ENCODE data around the gene VPS35. TPM values are rescaled to one million over a fixed set of nuclear protein-coding genes. Genes with fewer than 3 reads are reported as not detected.

Gene VPS35
- total RNA-seq, 1 donor = 159 TPM

DNA sequence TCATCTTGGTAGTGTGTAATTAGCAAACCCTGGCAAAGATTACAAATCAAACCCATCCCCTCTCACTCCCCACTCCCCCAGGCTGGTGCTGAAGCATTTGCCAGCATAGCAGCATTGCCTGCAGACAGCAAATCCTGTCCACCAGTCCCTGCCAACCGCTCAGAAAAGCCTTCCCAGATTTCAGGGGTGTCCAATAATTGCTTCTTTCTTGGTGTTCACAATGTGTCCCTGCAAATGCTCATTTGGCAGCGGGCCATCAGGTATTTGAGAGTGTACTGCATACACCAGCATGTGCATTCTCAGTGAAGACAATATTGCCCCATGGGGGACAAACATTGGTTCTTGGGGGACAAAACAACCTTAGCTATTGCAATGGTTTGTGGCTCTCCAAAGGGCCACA lies 28.7 kb upstream of the VPS35 start:
- Histone ChIP-seq H2AFZ (ENCODE audit: low read length) (no peak overlapping the region), H3K4me2 (ENCODE audit: insufficient read depth, low read length) (no peak overlapping the region), H3K4me3 (ENCODE audit: insufficient read depth, low read length) (no peak overlapping the region), H3K36me3 (ENCODE audit: insufficient read depth, low read length) (no peaks in the 10 kb centered on the region), H3K27me3 (ENCODE audit: insufficient read depth, low read length) (peaks cover 3% of the 10 kb centered on the region), H4K20me1 (ENCODE audit: insufficient read depth, low read length) (no peaks in the 10 kb centered on the region), H3K9me3 (ENCODE audit: low read depth, low read length) (no peaks in the 10 kb centered on the region), H3K27ac (ENCODE audit: low read depth, low read length) (no peak overlapping the region), H3K4me1 (ENCODE audit: insufficient read depth, low read length) (no peaks in the 10 kb centered on the region), H3K79me2 (ENCODE audit: insufficient read depth, low read length) (no peaks in the 10 kb centered on the region)
- TF ChIP-seq, protein P1, sequence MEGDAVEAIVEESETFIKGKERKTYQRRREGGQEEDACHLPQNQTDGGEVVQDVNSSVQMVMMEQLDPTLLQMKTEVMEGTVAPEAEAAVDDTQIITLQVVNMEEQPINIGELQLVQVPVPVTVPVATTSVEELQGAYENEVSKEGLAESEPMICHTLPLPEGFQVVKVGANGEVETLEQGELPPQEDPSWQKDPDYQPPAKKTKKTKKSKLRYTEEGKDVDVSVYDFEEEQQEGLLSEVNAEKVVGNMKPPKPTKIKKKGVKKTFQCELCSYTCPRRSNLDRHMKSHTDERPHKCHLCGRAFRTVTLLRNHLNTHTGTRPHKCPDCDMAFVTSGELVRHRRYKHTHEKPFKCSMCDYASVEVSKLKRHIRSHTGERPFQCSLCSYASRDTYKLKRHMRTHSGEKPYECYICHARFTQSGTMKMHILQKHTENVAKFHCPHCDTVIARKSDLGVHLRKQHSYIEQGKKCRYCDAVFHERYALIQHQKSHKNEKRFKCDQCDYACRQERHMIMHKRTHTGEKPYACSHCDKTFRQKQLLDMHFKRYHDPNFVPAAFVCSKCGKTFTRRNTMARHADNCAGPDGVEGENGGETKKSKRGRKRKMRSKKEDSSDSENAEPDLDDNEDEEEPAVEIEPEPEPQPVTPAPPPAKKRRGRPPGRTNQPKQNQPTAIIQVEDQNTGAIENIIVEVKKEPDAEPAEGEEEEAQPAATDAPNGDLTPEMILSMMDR (IDR thresholded peaks at IDR 0.05; ENCODE audit: extremely low read depth, low read depth, low read length) = no peak
- no peak for DNase-seq (ENCODE audit: insufficient read length, low spot score, missing footprints)

DNA sequence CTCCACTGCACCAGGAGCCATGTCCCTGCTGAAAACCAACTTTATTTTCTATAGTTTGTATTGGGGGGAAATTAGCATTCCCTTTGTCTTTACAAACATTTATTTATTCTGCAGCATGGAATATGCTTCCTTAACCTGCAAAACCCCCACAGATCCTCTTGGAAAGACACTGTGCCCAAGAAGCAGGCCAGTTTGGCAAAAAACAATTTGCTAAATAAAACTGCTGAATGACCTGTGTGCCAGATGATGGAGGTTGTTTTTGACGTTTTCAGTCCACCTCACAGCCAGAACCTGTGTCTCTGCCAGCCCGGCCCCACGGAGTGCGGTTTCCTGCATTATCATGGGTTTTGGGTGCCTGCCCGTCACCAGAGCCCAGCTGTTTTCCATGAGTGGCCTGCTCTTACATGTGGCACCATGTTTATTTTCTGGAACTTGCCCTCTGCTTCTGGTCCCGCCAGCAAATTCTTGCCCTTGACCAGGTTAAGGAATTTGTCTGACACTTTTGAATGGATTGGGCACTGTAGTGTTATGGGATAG lies 26.9 kb upstream of the VPS35 start:
- Histone ChIP-seq H3K27me3 (ENCODE audit: insufficient read depth, low read length) (peaks cover 3% of the 10 kb centered on the region), H3K79me2 (ENCODE audit: insufficient read depth, low read length) (no peaks in the 10 kb centered on the region), H2AFZ (ENCODE audit: low read length) (no peak overlapping the region), H3K4me2 (ENCODE audit: insufficient read depth, low read length) (no peak overlapping the region), H3K4me1 (ENCODE audit: insufficient read depth, low read length) (no peaks in the 10 kb centered on the region), H3K27ac (ENCODE audit: low read depth, low read length) (no peak overlapping the region), H4K20me1 (ENCODE audit: insufficient read depth, low read length) (no peaks in the 10 kb centered on the region), H3K4me3 (ENCODE audit: insufficient read depth, low read length) (no peak overlapping the region), H3K36me3 (ENCODE audit: insufficient read depth, low read length) (no peaks in the 10 kb centered on the region), H3K9me3 (ENCODE audit: low read depth, low read length) (no peaks in the 10 kb centered on the region)
- TF ChIP-seq, protein P1 (IDR thresholded peaks at IDR 0.05; ENCODE audit: extremely low read depth, low read depth, low read length) = no peak
- DNase-seq (ENCODE audit: insufficient read length, low spot score, missing footprints) = peak; percentile 62

DNA sequence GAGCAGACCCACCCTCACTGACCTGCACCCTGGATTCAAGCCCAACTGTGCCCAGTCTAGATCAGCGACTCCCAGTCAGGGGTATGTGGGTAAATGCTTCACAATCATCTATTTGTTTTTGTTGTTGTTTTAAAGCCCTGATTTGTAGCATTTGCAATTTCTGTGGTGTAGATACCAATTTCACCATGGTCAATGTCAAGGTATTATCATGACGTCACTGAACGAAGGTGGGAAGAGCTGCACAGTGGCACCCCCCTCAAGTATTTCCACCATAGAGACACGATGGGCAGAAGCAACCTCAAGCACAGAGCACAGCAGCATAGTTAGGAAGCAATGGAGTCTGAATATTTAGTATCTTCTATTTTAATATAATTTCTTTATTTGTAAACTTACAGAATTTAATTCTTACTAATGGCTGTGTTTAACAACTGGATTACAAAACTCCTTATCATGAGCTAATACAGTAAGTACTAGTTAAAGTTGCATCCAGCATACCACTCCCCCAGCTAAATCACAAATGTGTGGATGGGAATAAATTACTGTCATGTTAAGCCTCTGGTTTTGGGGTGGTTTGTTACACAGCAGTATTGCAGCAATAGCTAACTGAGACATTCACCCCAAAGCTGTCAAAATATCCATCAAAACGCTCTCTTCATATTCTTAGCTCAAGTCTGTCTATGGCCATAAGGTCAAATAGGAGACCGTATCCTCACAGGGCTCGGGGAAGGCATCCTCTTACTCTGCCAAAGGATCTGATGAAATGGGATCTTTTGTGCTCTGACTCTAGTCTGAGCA lies 26.0 kb upstream of the VPS35 start:
- no peak overlapping the region for H3K27ac ChIP-seq (ENCODE audit: low read depth, low read length)
- H3K36me3 ChIP-seq (ENCODE audit: insufficient read depth, low read length) = no peaks in the 10 kb centered on the region
- no peaks in the 10 kb centered on the region for H3K79me2 ChIP-seq (ENCODE audit: insufficient read depth, low read length)
- peaks cover 3% of the 10 kb centered on the region for H3K27me3 ChIP-seq (ENCODE audit: insufficient read depth, low read length)
- H3K4me2 ChIP-seq (ENCODE audit: insufficient read depth, low read length) = no peak overlapping the region
- no peaks in the 10 kb centered on the region for H4K20me1 ChIP-seq (ENCODE audit: insufficient read depth, low read length)
- H3K4me3 ChIP-seq (ENCODE audit: insufficient read depth, low read length) = no peak overlapping the region
- peak; percentile 32 for DNase-seq (ENCODE audit: insufficient read length, low spot score, missing footprints)
- no peak overlapping the region for H2AFZ ChIP-seq (ENCODE audit: low read length)
- no peaks in the 10 kb centered on the region for H3K9me3 ChIP-seq (ENCODE audit: low read depth, low read length)
- TF ChIP-seq, protein P1 (IDR thresholded peaks at IDR 0.05; ENCODE audit: extremely low read depth, low read depth, low read length) = no peak
- H3K4me1 ChIP-seq (ENCODE audit: insufficient read depth, low read length) = no peaks in the 10 kb centered on the region

DNA sequence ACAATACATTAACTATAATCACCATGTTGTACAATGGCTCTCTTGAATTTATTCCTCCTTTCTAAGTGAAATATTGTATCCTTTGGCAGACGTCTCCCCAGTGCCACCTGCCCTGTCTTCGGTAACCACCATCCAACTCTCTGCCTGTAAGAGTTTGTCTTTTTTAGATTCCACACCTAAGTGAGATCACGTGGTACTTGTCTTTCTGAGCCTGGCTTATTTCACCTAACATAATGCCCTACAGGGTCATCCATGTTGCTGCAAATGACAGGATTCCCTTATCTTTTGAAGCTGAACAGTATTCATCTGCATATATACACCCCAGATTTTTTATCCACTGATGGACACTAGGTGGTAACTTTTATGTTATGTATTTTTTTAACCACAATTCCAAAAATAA lies 24.7 kb upstream of the VPS35 start:
- Histone ChIP-seq H3K36me3 (ENCODE audit: insufficient read depth, low read length) (no peaks in the 10 kb centered on the region), H2AFZ (ENCODE audit: low read length) (no peak overlapping the region), H3K79me2 (ENCODE audit: insufficient read depth, low read length) (no peaks in the 10 kb centered on the region), H3K27me3 (ENCODE audit: insufficient read depth, low read length) (peaks cover 3% of the 10 kb centered on the region), H3K9me3 (ENCODE audit: low read depth, low read length) (no peaks in the 10 kb centered on the region), H3K4me2 (ENCODE audit: insufficient read depth, low read length) (no peak overlapping the region), H3K4me1 (ENCODE audit: insufficient read depth, low read length) (no peaks in the 10 kb centered on the region), H4K20me1 (ENCODE audit: insufficient read depth, low read length) (no peaks in the 10 kb centered on the region), H3K4me3 (ENCODE audit: insufficient read depth, low read length) (no peak overlapping the region), H3K27ac (ENCODE audit: low read depth, low read length) (no peak overlapping the region)
- TF ChIP-seq, protein P1 (IDR thresholded peaks at IDR 0.05; ENCODE audit: extremely low read depth, low read depth, low read length) = no peak
- no peak for DNase-seq (ENCODE audit: insufficient read length, low spot score, missing footprints)

Measured in osteoblast (primary cell).